Right lobe of liver (tissue), 6 donors: ENCODE data around the gene THSD7B. TPM values are rescaled to one million over a fixed set of nuclear protein-coding genes. Genes with fewer than 3 reads are reported as not detected.

ENCODE experiments used
- ATAC-seq, 4 donors: fragments of 200-7000 bp; cut with Tn5 transposase; one replicate each; pipeline ENCODE4 v1.9.1; 2020; ENCODE audit warnings: mild to moderate bottlenecking in 4 of 4, moderate library complexity in 4 of 4
- DNase-seq, 3 donors: peaks; one replicate each; pipeline ENCODE4 v3.0.0-alpha.2; 2020
- H3K27ac ChIP-seq, 3 donors: fragments of 200-600 bp; one replicate each; pipeline ENCODE4 v1.8.0; 2022
- H3K27me3 ChIP-seq, 2 donors: fragments of 200-600 bp; one replicate each; pipeline ENCODE4 v1.8.0; 2022
- H3K36me3 ChIP-seq, 4 donors: fragments of 200-600 bp; sonication (generic) in 1 of 4; one replicate each; pipeline versions ENCODE4 v1.5.1 to v1.8.0; 2017 to 2022; ENCODE audit warnings: control low read depth in 1 of 4
- H3K4me1 ChIP-seq, 4 donors: fragments of 200-600 bp; sonication (generic) in 1 of 4; one replicate each; pipeline versions ENCODE4 v1.5.1 to v1.8.0; 2017 to 2022; ENCODE audit warnings: control low read depth in 1 of 4
- H3K4me3 ChIP-seq, 3 donors: fragments of 200-600 bp; one replicate each; pipeline ENCODE4 v1.8.0; 2022
- H3K9me3 ChIP-seq, 4 donors: fragments of 200-600 bp; sonication (generic) in 1 of 4; one replicate each; pipeline versions ENCODE4 v1.5.1 to v1.8.0; 2017 to 2022; ENCODE audit warnings: control low read depth in 1 of 4
- CTCF ChIP-seq, 4 donors: fragments of 200-600 bp in 3 of 4; fragments of 450-650 bp in 1 of 4; IDR thresholded peaks; one replicate each; pipeline versions ENCODE4 v1.5.1 to v1.8.0; 2016 to 2022; ENCODE audit warnings: antibody characterized with exemption in 4 of 4, mild to moderate bottlenecking in 2 of 4
- POLR2A ChIP-seq: fragments of 450-650 bp; IDR thresholded peaks from one replicate; pipeline ENCODE4 v1.6.1; 2017; ENCODE audit warnings: antibody characterized with exemption, mild to moderate bottlenecking
- WGBS: methylation state at CpG from one replicate; pipeline ENCODE4 v1.1.6; 2018; ENCODE audit warnings: low coverage, low lambda C conversion rate; ENCODE audit not compliant: insufficient coverage; ENCODE audit errors: missing lambda C conversion rate; 5-methylcytosine and 5-hydroxymethylcytosine counted together
- intact Hi-C, 2 donors: fragments of 100-400 bp; cut with DNase I; formaldehyde crosslinking; loops; one replicate each; pipeline versions ENCODE4 v1.11.2 to v1.14.1; 2022
- total RNA-seq, 6 experiments: library from RNA; depleted of rRNA in 2 of 6; stranded (reverse); fragments of >200 nt in 2 of 6; fragmentation: NEBNext Ultra II Directional in 3 of 6; extraction: Animal tissue kit (Norgen Biotek cat#: 25700) in 3 of 6; gene quantifications; one replicate each; pipeline versions ENCODE4 v1.1.0 to v1.2.4, GENCODE V29; 2016 to 2023
- donor health status: DM: no; HTN: yes; CAD: no.
- donor health status: DM: no; HTN: no; CAD: no.
- donor health status: DM: no; HTN: no; CAD: no.
- donor health status: DM: no; HTN: yes; CAD: no.
- donor health status: DM: no; HTN: yes; CAD: no.

THSD7B gene
- total RNA-seq, 6 experiments from 2014 or later: 0.07 to 0.89 (median 0.24) TPM

DNA sequence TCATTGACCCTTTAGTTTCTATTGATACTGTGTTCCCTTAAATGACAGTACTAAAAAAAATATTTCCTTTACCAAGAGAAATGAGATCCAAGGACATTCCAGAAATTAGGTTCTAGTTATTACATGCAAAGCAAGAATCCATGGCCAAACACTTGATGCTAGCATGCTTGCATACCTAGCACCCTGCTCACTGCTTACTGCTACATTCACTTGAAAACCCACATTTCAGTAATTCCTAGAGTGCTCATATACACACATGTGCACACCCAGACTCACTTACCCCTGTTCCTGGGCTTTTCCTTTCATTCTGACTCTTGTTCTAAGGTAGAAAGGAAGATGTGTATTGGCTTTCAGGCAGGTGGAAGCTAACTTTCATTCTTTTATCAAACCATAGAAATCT, 395.9 kb downstream of the THSD7B start:
- no peaks in the 10 kb centered on the region for H3K27me3 ChIP-seq
- no peak overlapping the region for H3K27ac ChIP-seq
- ATAC-seq (no peak), DNase-seq (no peak)
- H3K4me3 ChIP-seq: no peak overlapping the region
- no peaks in the 10 kb centered on the region for H3K36me3 ChIP-seq
- no peaks in the 10 kb centered on the region for H3K4me1 ChIP-seq
- TF ChIP-seq POLR2A (no peak), CTCF (IDR thresholded peaks at IDR 0.05) (no peak)
- no peaks in the 10 kb centered on the region for H3K9me3 ChIP-seq
- intact Hi-C loops: no loop called here

GRCh38 chr2:137165968-137166367, 400.6 kb downstream of the THSD7B start:
- WGBS: 69% methylated on average over 4 of the region's 4 CpGs
- no peak for DNase-seq
- intact Hi-C loops: no loop called here
- Histone ChIP-seq H3K36me3 (no peaks in the 10 kb centered on the region), H3K9me3 (no peaks in the 10 kb centered on the region), H3K27ac (no peak overlapping the region), H3K4me1 (no peaks in the 10 kb centered on the region), H3K27me3 (no peaks in the 10 kb centered on the region), H3K4me3 (no peak overlapping the region)
- no peak for TF ChIP-seq POLR2A
- TF ChIP-seq CTCF (IDR thresholded peaks at IDR 0.05): no peak
- no peak for ATAC-seq

- no peaks in the 10 kb centered on the region for H3K4me1 ChIP-seq
- H3K36me3 ChIP-seq: no peaks in the 10 kb centered on the region
- intact Hi-C loops: no loop called here
- DNase-seq (no peak), ATAC-seq (no peak)
- H3K4me3 ChIP-seq: no peak overlapping the region
- WGBS: 57% methylated on average over 3 of the region's 3 CpGs
- H3K9me3 ChIP-seq: no peaks in the 10 kb centered on the region
- no peak overlapping the region for H3K27ac ChIP-seq
- no peak for TF ChIP-seq POLR2A
- TF ChIP-seq CTCF (IDR thresholded peaks at IDR 0.05): no peak
- H3K27me3 ChIP-seq: no peaks in the 10 kb centered on the region
Observed at GRCh38 chr2:137167651-137168050, 402.3 kb downstream of the THSD7B start.

- no peak for TF ChIP-seq POLR2A
- TF ChIP-seq CTCF (IDR thresholded peaks at IDR 0.05): no peak
- WGBS: 66% methylated on average over 4 of the region's 4 CpGs
- intact Hi-C loops: no loop called here
- no peak for ATAC-seq
- no peak overlapping the region for H3K4me3 ChIP-seq
- no peaks in the 10 kb centered on the region for H3K4me1 ChIP-seq
- DNase-seq: no peak
- no peak overlapping the region for H3K27ac ChIP-seq
- H3K27me3 ChIP-seq: no peaks in the 10 kb centered on the region
- H3K36me3 ChIP-seq: no peaks in the 10 kb centered on the region
- no peaks in the 10 kb centered on the region for H3K9me3 ChIP-seq
Observed at GRCh38 chr2:137168552-137168951, 403.2 kb downstream of the THSD7B start.

DNA sequence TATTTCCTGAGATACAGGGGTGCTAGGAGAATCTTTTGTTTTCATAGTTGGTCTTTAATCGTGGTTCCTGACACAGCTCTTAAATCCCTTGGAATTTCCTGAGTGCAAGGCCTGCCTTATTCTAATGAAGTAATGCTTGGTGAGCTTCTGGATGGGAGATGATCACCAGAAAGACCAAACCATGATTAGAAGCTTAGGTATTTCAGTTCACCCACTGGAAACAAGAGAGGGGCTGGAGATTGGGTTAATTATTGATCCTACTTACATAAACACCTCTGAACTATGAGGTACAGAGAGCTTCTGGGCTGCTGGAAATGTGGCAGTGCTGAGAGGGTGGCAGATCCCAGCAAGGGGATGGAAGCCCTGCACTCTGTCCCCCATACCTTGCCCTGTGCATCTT, 406.8 kb downstream of the THSD7B start:
- TF ChIP-seq CTCF (IDR thresholded peaks at IDR 0.05): no peak
- TF ChIP-seq POLR2A: no peak
- Histone ChIP-seq H3K27ac (no peak overlapping the region), H3K36me3 (no peaks in the 10 kb centered on the region), H3K4me1 (no peaks in the 10 kb centered on the region), H3K27me3 (no peaks in the 10 kb centered on the region), H3K9me3 (no peaks in the 10 kb centered on the region), H3K4me3 (no peak overlapping the region)
- ATAC-seq (no peak), DNase-seq (no peak)
- 11% methylated on average over 1 of the region's 1 CpG for WGBS
- intact Hi-C loops: no loop called here
